ENCODE measurements around the gene ZNF425.

DNA sequence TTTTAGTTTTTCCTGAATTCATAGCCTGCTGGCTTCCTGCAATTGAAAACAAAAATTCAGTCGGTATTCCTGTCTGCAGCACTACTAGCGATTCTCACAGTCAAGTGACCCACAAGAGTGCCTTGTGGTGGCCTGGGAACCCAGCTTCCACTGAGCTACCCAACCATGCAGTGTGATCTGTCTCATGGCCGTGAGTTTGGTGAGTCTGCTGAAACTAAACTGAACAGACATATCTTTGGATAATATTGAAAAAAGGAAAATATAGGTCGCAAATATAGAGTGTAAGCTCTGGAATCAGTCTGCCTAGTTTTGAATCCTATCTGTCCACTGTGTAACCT is 53.7 kb downstream of the ZNF425 start:
- TF ChIP-seq, protein P1, sequence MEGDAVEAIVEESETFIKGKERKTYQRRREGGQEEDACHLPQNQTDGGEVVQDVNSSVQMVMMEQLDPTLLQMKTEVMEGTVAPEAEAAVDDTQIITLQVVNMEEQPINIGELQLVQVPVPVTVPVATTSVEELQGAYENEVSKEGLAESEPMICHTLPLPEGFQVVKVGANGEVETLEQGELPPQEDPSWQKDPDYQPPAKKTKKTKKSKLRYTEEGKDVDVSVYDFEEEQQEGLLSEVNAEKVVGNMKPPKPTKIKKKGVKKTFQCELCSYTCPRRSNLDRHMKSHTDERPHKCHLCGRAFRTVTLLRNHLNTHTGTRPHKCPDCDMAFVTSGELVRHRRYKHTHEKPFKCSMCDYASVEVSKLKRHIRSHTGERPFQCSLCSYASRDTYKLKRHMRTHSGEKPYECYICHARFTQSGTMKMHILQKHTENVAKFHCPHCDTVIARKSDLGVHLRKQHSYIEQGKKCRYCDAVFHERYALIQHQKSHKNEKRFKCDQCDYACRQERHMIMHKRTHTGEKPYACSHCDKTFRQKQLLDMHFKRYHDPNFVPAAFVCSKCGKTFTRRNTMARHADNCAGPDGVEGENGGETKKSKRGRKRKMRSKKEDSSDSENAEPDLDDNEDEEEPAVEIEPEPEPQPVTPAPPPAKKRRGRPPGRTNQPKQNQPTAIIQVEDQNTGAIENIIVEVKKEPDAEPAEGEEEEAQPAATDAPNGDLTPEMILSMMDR (conservative IDR thresholded peaks at IDR 0.05; ENCODE audit: low read length), result no peak
- no peak for TF ChIP-seq EZH2phosphoT487 (IDR thresholded peaks at IDR 0.05; ENCODE audit: borderline replicate concordance)
